AG04449 (cell line): ENCODE measurements around the gene NEDD8.
A peak's percentile ranks its signal among the peaks of the same experiment; 100 is the strongest.

Experiments used
- CTCF ChIA-PET: fragments of 350-600 bp; formaldehyde crosslinking; extraction: SDS; loops from one replicate; lab custom pipeline; 2021; ENCODE audit warnings: antibody characterized with exemption; lab: Yijun Ruan, JAX
- POLR2A ChIA-PET: fragments of 400-600, 350-600 bp; formaldehyde crosslinking; extraction: SDS; loops from one replicate; lab custom pipeline; 2020; ENCODE audit warnings: antibody characterized with exemption, inconsistent platforms; lab: Yijun Ruan, JAX
- DNase-seq: peaks from one replicate; pipeline ENCODE4 v3.0.0-alpha.2; 2010; ENCODE audit warnings: low read depth, low spot score
- H3K4me3 ChIP-seq: 2 replicates; pipeline ENCODE4 v1.5.1; 2011; ENCODE audit warnings: low read depth, mild to moderate bottlenecking, control low read depth, low read length
- TF ChIP-seq, protein P1 (sequence below): IDR thresholded peaks from one replicate; pipeline ENCODE4 v1.5.1; 2011; ENCODE audit warnings: mild to moderate bottlenecking, moderate library complexity, low read length, control low read depth, inconsistent platforms; ENCODE audit not compliant: insufficient read depth; ENCODE audit errors: missing control alignments

Gene NEDD8

DNA sequence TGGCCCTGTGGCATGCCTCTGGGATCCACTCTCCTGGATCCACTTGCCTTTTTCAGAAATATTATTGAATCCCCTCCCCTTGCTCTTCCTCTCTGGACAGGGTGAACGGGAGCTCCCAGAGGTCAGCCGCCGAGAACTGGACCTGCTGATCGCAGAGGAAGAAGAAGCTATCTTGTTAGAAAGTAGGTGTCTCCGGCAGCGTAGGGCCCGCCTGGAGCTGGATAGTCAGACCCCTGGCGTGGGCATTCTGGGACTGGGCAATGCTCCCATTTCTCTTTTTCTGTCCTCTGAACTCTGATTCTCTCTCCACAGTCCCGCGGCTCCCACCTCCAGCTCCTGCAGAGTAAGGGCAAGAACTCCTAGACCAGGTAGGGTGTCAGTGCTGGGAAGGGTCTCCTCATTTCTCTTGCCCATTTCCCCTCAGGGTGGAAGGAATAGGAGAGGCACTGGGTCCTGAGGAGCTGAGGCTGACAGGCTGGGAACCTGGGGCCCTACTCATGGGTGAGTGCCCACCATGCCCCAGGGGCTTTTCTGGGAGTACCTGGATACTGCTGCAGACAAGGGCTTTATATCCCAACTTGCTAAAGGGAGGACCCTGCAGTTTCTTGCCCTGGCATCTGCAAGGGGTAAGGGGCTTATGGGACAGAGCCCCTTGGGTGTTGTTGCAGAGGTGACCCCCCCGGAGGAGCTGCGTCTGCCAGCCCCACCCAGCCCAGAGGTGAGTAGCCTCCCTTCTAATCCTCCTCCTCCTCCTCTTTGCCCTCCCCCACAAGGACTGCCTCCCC lies 54.9 kb downstream of the NEDD8 start:
- no peak overlapping the region for H3K4me3 ChIP-seq
- no peak for DNase-seq
- ChIA-PET POLR2A (interaction anchor here (0.8 kb wide), 1 partner anchor 9 kb away, joined by 3 read pairs; no protein-coding TSS in a partner anchor), CTCF (interaction anchor here (1.2 to 1.3 kb wide), 2 partner anchors 16 to 119 kb away, joined by 3 to 7 read pairs; partner anchors contain the start of gene IRF9)
- TF ChIP-seq, protein P1, sequence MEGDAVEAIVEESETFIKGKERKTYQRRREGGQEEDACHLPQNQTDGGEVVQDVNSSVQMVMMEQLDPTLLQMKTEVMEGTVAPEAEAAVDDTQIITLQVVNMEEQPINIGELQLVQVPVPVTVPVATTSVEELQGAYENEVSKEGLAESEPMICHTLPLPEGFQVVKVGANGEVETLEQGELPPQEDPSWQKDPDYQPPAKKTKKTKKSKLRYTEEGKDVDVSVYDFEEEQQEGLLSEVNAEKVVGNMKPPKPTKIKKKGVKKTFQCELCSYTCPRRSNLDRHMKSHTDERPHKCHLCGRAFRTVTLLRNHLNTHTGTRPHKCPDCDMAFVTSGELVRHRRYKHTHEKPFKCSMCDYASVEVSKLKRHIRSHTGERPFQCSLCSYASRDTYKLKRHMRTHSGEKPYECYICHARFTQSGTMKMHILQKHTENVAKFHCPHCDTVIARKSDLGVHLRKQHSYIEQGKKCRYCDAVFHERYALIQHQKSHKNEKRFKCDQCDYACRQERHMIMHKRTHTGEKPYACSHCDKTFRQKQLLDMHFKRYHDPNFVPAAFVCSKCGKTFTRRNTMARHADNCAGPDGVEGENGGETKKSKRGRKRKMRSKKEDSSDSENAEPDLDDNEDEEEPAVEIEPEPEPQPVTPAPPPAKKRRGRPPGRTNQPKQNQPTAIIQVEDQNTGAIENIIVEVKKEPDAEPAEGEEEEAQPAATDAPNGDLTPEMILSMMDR: no peak

DNA sequence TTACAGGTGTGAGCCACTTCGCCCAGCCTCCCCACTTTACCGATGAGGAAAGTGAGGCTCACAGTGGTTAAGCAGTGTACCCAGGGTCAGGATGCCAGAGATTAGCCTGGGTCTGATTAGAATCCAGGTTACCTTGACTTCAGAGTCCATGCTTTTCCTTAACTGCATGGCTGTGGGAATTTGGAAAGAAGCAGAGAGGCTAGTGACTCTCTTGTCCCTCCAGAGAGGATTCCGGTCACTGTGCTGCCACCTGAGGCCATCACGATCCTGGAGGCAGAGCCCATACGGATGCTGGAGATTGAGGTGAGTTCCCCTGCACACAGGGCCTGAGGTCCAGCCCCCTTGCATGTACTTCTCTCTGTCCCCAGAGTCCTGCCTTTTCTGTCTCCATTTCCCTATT lies 55.6 kb downstream of the NEDD8 start:
- no peak for DNase-seq
- TF ChIP-seq, protein P1: no peak
- H3K4me3 ChIP-seq: no peak overlapping the region
- ChIA-PET POLR2A (no interaction called here), CTCF (interaction anchor here (1.2 to 1.3 kb wide), 2 partner anchors 16 to 118 kb away, joined by 3 to 7 read pairs; partner anchors contain the start of gene IRF9)

DNA sequence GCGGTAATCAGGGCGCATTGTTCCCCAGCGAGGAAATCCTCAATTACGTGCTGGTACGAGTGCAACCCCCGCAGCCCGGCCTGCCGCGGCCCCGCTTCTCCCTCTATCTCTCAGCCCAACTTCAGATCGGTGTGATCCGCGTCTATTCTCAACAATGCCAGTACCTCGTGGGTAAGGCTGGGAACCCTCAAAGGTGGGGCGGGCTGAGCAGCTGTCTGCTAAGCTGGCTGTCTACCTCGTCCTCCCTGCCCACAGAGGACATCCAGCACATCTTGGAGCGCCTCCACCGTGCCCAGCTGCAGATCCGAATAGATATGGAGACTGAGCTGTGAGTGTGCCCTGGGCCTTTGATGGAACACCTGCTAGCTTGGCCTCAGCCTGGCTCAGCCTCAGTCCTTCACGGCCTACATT lies 59.3 kb downstream of the NEDD8 start:
- ChIA-PET CTCF (interaction anchor here (1.0 to 2.5 kb wide), 2 partner anchors 7 to 12 kb away, joined by 3 to 23 read pairs; partner anchors contain the start of gene IRF9), POLR2A (interaction anchor here (1.5 kb wide), 1 partner anchor 11 kb away, joined by 5 read pairs; the partner anchor contains the start of gene IRF9)
- no peak for DNase-seq
- no peak overlapping the region for H3K4me3 ChIP-seq
- TF ChIP-seq, protein P1: no peak

DNA sequence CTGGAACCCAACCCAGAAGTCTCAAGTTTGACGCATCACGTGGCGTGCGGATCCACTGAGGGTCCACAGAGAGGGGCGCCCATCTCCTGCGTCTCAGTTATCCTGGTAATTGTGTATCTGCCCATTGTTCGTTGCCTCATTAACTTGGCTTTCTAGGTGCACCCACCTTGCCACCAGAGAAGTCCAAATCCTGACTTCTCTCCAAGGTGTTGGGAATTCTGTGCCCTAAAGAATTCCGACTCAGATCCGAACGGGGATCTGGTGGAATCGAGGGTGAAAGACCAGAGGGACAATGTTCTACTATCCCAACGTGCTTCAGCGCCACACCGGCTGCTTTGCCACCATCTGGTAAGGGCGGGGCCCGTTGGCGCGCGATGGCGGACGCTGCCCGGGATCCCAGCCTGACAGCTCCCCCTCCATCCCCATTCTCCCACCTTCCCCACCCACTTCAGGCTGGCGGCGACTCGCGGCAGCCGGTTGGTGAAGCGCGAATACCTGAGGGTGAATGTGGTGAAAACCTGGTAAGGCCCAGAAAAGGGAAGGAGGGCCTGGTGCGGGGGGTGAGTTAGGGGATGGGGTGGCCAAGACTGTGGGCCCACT lies 59.8 kb downstream of the NEDD8 start:
- CTCF ChIA-PET: interaction anchor here (0.6 to 2.5 kb wide), 2 partner anchors 12 to 22 kb away, joined by 3 to 23 read pairs; partner anchors contain the start of gene IRF9
- POLR2A ChIA-PET: interaction anchor here (1.5 kb wide), 1 partner anchor 10 kb away, joined by 5 read pairs; the partner anchor contains the start of gene IRF9
- peak overlapping the region; percentile 45 for H3K4me3 ChIP-seq
- DNase-seq: no peak
- TF ChIP-seq, protein P1: no peak

DNA sequence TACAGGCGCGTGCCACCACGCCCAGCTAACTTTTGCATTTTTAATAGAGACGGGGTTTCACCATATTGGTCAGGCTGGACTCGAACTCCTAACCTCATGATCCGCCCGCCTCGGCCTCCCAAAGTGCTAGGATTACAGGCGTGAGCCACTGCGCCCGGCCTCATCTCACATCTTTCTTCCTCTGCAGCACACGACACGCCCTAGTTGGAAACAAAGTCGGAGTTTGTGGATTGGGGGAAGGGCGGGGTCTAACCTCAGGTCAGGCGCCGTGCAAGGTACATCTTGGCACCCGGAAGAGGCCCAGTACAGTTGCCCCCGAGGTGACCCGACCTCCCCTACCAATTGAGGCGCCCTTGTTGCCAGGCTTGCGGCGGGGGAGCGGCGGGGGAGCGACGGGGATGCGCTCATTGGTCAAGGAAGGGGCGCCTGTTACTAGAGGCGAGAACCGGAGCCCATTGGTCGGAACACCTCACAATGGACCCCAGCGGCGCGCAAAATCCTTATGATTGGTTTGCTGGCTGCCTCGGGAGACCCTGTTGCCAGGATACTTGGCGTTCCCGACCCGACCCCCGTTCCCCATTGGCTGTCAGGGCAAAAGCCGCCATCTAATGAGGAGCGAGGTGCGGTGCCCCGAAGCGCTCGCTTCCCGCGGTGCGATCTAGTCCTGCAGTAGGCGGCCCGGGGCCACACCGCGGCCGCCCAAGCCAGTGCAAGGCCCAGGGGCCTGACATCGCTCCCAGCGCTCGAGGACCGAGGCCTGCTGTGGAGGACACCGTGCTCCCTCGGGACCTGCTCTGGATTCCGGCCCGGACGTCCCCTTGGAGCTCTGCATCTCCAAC lies 60.5 kb downstream of the NEDD8 start, which contains the start of gene REC8:
TSS of gene REC8 (plus strand) at position 659 of the 839 bp plus-strand sequence. CDS start 473 bp downstream, outside the sequence.
- H3K4me3 ChIP-seq: peak within 1 kb of the TSS; percentile 45
- POLR2A ChIA-PET: no interaction called here

More for the DNA sequence above, 60.5 kb downstream of the NEDD8 start, which contains the start of gene REC8:
- no peak for DNase-seq
- TF ChIP-seq, protein P1: no peak
- CTCF ChIA-PET: interaction anchor here (0.6 to 3.0 kb wide), 3 partner anchors 10 to 21 kb away, joined by 3 to 23 read pairs (median 22); partner anchors contain the start of gene IRF9
